Fibroblast of mammary gland (primary cell): ENCODE data around the gene CISTR.

Experiments used
- DNase-seq: peaks from one replicate; pipeline ENCODE4 v3.0.0-alpha.2; 2010; ENCODE audit warnings: low read depth
- H3K4me3 ChIP-seq: 2 replicates; pipeline ENCODE4 v1.5.1; 2011; ENCODE audit warnings: low read depth, mild to moderate bottlenecking, low read length, moderate library complexity; ENCODE audit not compliant: control insufficient read depth
- CTCF ChIP-seq: conservative IDR thresholded peaks from 2 replicates; pipeline ENCODE4 v1.5.1; 2011; ENCODE audit warnings: low read depth, low read length, inconsistent platforms; ENCODE audit not compliant: control insufficient read depth, insufficient read depth

Gene CISTR

DNA sequence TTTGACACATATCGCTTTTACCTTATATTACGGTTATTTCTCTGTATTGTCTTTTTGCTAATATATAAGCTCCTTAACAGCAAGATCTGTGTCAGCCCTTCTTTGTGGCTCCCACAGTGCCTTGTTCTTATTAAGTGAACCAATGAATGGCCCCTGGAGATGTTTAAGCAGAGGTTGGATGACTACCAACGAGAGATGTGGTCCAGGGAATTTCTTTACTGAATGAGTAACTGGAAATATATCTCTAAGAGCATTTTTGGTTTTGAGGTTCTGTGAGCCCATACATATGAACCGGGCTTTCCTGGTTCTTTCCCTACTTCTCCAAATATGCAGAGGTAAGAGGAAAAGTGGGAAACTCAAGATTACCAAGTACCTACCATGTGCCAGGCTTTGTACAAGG, 48.0 kb downstream of the CISTR start:
- TF ChIP-seq CTCF, result no peak
- H3K4me3 ChIP-seq, result no peak overlapping the region
- peak; percentile 64 for DNase-seq

GRCh38 chr12:53701518-53702264, 50.1 kb downstream of the CISTR start:
- DNase-seq, result peak; percentile 72
- TF ChIP-seq CTCF, result peak; percentile 97
- H3K4me3 ChIP-seq, result no peak overlapping the region

DNA sequence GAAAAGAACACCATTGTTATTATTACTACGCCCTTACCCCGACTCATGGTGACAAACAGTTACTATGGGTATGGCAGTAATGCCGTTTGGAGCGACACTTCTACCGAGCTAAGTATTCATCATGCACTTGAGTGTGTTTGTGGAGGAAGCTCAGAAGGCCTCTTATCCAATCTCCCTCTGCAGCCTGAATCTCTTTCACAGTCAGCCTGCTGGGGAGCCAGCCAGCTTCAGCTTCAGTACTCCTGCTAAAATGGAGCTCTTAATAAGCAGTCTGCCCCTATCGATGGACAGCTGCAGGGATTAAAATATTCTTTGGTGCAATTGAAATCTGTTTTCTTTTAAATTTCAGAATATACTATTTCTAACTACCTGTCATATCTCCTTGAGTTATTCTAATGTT, 51.2 kb downstream of the CISTR start:
- TF ChIP-seq CTCF, result no peak
- DNase-seq, result no peak
- H3K4me3 ChIP-seq, result no peak overlapping the region

- no peak for TF ChIP-seq CTCF
- no peak for DNase-seq
Observed at GRCh38 chr12:53699678-53700025, 52.1 kb downstream of the CISTR start.

GRCh38 chr12:53698948-53699677, 52.7 kb downstream of the CISTR start:
- TF ChIP-seq CTCF, result no peak
- DNase-seq, result no peak
- no peak overlapping the region for H3K4me3 ChIP-seq

More at GRCh38 chr12:53699678-53700025, 52.1 kb downstream of the CISTR start:
- no peak overlapping the region for H3K4me3 ChIP-seq

DNA sequence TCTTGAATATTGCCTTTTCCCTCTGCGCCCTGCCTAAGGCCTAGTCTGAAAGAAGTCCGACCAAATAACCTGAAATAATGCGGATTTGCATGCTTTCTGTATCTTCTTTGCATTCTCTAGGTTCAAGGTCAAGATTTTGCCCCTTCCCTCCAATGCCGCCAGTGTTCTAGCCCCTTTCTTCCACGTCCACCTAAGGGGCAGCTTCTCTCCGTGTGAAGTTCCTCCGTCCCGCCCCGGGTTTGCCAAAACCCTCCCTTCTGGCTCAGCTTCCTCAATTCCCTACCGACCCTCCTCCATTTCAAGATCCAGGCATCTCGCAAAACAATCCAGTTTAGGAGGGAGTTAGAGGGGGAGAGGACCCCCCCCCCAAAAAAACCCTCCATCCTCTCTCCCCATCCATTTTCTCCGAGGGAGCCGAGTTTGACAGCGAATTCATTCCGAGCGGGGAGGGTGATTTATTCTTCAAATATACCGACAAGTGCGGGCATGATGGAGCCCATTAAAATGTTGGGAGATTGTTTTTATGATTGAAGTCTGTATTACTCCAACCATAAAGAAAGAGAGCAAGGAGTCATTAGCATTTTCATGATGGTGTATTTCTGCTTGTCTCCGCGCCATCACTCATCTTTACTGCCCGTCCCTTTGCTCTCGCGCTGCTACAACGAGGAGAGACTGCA, 55.0 kb downstream of the CISTR start:
- TF ChIP-seq CTCF, result no peak
- H3K4me3 ChIP-seq, result no peak overlapping the region
- no peak for DNase-seq
